Ishikawa (cell line): ENCODE data around the gene UTP20.

Source experiments
- TAF1 ChIP-seq: IDR thresholded peaks from 2 replicates; pipeline ENCODE4 v1.6.1; 2012; ENCODE audit warnings: low read depth, mild to moderate bottlenecking
- TCF12 ChIP-seq: IDR thresholded peaks from 2 replicates; pipeline ENCODE4 v1.6.1; 2012; ENCODE audit warnings: low read depth
- TF ChIP-seq, protein P1 (sequence below): IDR thresholded peaks from 2 replicates; pipeline ENCODE4 v1.6.1; 2012

DNA sequence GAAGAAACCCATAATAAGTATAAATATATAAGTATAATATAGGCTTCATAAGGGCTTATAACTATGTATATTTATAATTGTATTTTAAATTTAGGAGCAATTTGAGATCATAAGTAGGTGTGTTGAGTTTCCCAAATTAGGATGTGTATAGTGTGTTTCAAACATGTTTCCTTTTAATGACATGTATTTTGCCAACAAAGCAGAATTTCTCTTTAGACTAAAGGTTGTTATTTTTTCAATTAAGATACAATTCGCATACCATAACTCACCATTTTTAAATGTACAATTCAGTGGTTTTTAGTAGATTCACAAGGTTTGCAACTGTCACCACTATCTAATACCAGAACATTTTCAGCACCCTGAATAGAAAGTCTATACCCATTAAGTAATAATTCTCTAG lies 135.3 kb downstream of the UTP20 start:
- TF ChIP-seq, protein P1, sequence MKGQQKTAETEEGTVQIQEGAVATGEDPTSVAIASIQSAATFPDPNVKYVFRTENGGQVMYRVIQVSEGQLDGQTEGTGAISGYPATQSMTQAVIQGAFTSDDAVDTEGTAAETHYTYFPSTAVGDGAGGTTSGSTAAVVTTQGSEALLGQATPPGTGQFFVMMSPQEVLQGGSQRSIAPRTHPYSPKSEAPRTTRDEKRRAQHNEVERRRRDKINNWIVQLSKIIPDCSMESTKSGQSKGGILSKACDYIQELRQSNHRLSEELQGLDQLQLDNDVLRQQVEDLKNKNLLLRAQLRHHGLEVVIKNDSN: no peak
- TF ChIP-seq TCF12 (no peak), TAF1 (no peak)
